ENCODE data around the gene MDH1.
"Not testable (repeated sequence)": the region's sequence is repeated elsewhere in the genome, so short reads cannot be mapped to it uniquely, and the experiment has no call there.

The MDH1 gene

GRCh38 chr2:63589148-63589958 lies 590 bp downstream of the MDH1 start:
- DNase-seq, result no peak

GRCh38 chr2:63590626-63591408 lies 2.1 kb downstream of the MDH1 start:
- DNase-seq, result no peak

GRCh38 chr2:63591566-63592175 lies 2.9 kb downstream of the MDH1 start:
- DNase-seq, result no peak

DNA sequence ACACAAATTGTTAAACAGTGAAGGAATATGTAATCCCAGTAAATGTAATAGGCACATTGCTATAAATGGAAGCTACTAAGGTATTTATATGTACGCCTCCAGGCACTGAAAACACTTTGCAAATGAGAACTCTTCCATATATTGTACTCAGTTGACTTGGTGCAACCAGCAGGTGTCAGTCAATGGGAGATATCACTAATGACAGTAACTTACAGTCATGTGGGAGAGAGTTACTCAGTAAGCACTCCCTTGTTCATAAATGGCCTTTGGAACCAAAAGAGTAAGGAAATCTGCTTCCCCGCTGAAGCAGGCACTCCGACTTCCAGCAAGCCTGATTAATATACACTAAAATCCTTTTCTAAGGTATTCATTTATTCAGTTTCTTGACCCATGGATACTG lies 5.9 kb downstream of the MDH1 start:
- DNase-seq, result no peak

DNA sequence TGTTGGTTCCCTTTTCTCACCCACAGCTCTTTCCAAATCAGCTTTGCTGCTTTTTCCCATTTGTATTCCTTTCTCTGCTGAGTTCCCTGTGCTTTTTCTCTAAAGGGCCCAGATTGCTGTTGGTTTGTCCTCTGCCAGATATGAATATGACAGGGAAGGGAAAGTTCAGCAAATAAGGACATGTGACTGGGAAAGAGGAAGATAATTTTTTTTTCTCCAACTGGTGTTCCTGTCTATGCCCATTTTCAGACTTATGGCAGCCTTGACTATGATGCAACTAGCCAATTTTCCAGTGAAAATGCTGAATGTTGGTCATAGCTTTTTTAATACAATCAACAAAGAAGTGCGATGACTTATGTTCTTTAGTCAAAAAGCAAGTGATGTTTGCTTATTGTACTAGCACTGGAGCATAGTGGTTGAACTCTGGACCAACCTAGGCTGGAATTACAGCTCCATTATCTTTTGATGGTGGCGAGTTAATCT lies 7.7 kb downstream of the MDH1 start:
- no peak for DNase-seq

- DNase-seq, result no peak
Measured at GRCh38 chr2:63598981-63599380, 10.2 kb downstream of the MDH1 start.

DNA sequence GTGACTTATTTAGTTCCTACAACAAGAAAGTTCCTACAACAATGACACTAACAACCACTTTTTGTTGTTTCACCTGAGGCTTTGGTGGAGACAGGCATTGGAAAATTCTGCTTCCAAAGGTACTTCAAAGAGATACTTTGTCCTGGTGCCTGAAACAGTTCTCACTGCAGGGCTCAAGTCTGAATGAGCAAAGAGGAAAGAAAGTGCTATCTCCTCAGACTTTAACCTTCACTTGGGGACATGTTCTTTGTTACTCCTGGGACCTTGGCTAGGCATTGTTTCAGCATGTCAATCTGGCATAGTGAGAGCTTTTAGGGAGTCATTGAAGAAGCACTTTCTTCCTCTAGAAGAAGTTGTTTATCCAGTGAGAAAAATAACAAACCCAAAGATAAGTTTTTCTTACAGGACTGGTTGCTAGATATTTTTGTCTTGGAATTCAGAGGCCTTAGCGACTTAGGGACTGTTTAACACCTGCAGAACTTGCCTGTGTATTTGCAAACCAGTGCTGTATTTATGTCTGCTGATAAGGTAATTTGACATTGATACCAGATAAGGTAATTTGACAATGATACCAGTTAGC lies 12.2 kb downstream of the MDH1 start:
- DNase-seq, result no peak

DNA sequence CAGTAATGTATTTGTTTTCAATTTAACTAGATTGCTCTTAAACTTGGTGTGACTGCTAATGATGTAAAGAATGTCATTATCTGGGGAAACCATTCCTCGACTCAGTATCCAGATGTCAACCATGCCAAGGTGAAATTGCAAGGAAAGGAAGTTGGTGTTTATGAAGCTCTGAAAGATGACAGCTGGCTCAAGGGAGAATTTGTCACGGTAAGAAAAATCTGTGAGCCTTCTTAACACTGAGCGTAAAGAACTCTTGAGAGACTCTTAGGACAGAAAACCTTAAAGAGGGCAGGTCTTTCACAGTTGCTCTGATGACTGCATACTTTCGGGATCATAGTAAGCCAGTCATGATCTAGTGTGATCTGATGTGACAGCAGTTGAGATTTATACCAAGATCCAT lies 15.9 kb downstream of the MDH1 start:
- DNase-seq, result no peak

GRCh38 chr2:63608865-63609264 lies 20.1 kb downstream of the MDH1 start:
- DNase-seq, result not testable (repeated sequence)

DNA sequence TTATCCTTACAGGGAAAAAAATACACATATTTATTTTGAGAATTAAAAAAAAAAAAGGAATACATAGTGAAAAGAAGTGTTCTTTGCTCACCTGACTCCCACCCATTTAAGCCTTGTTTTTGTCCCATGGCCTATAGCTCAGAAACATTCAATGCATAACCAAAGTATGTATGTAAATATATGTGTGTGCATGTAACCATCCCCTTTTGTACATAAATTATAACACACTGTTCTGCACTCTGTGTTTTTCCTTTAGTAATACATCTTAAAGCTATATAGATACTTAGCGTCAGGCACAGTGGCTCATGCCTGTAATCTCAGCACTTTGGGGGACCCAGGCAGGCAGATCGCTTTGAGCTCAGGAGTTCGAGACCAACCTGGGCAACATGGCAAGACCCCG lies 21.8 kb downstream of the MDH1 start:
- DNase-seq, result no peak

DNA sequence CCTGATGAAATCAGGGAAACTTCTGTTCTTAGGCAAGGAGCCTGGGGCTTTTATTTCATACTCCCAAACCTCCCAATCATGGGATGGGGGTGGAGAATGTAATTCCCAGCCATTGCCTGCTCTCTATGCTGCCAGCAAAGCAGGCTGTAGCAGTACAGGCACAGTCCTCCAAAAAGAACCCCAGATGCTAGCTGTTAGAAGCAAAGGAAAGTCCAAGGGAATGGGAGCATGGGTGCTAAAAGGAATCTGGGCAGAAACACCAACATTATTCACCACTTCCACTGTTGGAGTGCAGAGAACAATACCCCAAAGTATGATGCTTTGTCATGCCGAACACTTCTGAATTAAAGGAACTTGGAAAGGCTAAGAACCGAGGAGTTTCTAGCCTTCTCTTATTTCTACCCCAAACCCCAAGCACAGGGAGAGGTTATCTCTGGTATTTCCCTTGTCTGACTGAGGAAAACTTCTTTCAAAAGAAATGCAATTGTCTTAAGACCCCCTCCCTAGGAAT lies 24.7 kb downstream of the MDH1 start:
- no peak for DNase-seq

DNA sequence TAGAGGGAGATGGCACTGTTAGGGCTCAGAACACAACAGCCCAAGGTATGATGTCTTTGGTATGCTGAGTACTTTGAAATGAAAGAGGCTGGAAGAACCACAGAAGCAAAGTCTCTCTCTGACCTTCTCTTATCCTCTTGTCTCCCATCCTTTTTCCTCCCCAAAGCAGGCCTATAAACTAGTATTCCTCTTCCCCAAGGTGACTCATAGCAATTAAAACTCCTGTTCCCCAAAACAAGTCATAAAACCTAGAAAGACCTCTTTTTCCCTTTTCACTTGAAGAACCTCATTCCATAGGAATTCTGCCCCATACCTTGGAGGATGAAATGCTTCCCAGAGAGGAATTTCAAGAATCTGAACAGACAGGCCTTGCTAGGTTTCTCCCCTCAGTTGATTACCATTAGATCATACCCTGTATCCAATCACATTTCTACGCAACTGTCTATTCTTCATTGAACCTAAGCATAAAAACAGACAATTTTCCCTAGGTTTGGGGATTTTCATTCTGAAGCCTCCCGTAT lies 25.7 kb downstream of the MDH1 start:
- DNase-seq, result no peak

DNA sequence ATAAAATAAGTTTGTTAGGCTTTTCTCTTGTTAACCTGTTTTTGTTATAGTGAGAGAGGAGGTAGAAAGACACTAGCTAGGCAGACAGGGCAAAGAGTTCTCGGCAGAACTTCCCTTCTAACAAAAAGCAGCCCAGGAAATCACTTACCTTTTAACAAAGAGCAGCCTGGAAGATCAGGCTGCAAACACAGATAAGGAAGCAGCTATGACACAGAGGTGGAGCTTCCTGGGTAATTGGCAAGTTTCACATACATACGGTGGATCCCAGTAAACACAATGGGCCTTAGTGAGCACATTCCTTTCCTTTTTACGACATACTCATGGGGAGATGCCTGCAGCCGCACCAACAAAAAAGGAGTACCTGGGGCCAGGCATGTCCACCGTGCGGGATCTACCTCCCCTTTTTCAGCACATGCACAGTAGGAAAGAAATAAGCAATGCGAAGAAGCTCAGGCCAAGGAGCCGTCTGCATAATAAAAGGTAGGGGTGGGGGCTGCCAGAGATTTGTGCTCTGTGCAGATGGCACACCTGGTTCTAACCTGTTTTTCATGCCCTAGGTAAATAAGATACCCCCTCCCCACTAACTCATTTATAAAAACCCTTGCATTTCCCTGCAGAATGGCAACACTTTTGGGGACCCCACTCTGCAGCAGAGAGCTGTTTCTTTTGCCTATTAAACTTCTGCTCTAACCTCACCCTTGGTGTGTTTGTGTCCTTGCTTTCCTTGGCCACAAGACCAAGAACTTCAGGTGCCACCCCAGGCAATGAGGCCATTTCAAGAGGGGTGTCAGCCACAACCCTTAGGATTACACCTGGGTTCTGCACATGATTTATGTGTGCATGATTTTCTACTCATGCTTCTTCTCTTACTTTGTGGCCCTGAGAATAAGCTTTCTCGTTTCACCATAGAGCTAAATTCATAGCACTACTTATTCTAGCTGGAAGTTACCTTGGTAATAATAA lies 26.5 kb downstream of the MDH1 start:
- DNase-seq, result no peak

GRCh38 chr2:63617366-63617765 lies 28.6 kb downstream of the MDH1 start:
- DNase-seq, result no peak

DNA sequence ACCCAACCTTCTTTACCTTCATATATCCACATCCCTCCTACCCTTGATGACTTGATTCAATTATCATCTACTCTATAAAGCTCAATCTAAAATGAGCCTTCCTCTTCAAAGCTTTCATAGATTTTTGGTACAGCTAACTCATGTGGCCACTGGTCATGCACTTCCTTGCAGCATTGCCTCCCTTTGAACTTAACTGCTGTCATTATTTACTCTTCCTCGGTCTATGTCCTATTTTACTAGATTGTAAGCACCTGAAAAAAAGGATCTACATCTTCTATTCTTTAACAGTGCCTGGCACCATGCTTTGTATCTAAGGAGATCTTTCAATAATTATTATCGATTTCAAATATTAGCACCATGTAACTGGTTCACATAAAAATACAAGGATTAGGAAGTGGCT lies 30.6 kb downstream of the MDH1 start:
- DNase-seq, result no peak

DNA sequence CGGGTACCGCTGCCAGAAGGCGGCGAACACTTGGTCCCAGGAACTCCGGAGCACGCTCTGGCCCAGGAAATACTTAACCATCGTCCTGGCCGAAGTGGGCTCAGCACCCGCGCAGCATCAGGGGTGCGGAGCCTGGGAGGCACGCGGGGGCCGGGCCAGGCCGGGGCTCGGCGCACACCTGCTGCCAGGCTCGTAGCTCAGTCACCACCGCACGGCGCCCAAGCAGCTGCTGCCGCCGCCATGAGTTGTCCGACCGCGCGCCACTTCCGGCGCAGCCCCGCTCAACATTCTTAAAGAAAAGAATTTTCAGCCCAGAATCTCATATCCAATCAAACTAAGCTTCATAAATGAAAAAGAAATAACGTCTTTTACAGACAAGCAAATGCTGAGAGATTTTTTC lies 34.0 kb downstream of the MDH1 start:
- no peak for DNase-seq

DNA sequence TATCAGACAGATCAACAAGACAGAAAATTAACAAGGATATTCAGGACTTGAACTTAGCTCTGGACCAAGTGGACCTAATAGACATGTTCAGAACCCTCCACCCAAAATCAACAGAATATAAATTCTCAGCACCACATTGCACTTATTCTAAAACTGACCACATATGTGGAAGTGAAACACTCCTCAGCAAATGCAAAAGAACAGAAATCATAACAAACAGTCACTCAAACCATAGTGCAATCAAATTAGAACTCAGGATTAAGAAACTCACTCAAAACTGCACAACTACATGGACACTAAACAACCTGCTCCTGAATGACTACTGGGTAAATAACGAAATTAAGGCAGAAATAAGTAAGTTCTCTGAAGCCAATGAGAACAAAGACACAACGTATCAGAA lies 35.0 kb downstream of the MDH1 start:
- DNase-seq, result not testable (repeated sequence)

DNA sequence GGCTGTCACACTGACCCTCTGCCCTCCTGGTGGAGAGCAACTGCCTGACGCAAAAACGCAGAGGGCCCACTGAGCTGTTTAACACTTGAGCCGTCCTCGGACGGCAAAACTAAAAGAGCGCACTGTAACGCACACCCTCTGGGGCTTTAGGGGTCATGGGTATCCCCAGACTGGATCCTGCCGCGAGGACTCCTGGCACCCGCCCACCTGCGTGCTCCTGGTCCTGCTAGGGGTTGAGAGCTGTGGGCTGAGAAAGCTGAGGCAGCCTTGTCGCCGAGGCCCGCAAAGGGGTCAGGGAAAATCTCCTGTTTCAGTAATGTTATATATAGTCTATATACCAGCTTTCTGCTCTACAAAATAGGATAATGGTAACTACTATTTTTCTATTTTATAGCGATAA lies 39.1 kb downstream of the MDH1 start:
- DNase-seq, result no peak

- no peak for DNase-seq
Measured at GRCh38 chr2:63628403-63628942, 39.7 kb downstream of the MDH1 start.

DNA sequence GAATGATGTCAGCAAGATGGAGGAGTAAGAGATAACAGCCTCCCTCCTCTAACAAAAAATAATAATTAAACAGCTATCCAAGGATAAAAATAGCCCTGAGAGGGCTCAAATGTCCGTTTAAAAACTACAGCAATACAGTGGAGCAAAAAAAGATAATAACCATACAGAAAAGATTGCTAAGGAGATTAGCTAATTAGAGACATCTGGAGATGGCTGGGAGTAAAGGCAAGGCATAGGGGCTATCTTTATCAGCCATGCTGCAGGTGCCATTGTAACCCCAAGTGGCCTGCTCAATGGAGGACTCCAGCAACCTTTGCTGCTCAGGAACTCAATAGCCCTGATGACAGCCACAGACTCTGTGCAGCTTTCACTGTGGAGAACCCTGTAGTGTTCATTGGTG lies 42.7 kb downstream of the MDH1 start:
- DNase-seq, result no peak

DNA sequence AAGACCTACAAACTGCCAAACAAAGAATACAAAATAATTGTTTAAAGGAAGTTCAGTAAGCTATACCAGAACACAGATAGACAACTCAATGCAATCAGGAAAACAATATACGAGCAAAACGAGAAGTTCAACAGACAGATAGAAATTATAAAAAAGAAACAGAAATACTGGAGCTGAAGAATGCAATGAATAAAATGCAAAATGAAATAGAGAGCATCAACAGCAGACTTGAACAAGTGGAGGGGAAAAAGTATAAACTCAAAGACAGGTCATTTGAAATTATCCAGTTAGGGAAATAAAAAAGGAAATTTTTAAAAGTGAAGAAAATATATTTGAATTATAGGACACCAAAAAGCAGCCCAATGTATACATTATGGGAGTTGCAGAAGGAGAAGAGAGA lies 43.6 kb downstream of the MDH1 start:
- no peak for DNase-seq
